Naive thymus-derived CD4-positive, alpha-beta T cell (primary cell): Measurements from ENCODE around the gene GIGYF2. TPM values are rescaled to one million over a fixed set of nuclear protein-coding genes. Genes with fewer than 3 reads are reported as not detected.

ENCODE experiments used
- ATAC-seq: fragments of 150-1000 bp; cut with Tn5 transposase; 2 replicates; pipeline ENCODE4 v1.10.0; 2021; ENCODE audit warnings: mild to moderate bottlenecking, moderate library complexity
- CTCF ChIA-PET: fragments of 350-600 bp; sonication (Branson Sonifier 250); formaldehyde crosslinking; loops from one replicate; lab custom pipeline; 2021; ENCODE audit warnings: antibody characterized with exemption; lab: Charles Lee
- POLR2A ChIA-PET: fragments of 350-600 bp; sonication (Branson Sonifier 250); formaldehyde crosslinking; loops from one replicate; lab custom pipeline; 2021; ENCODE audit warnings: antibody characterized with exemption, inconsistent platforms; lab: Charles Lee
- DNase-seq, 9 donors: peaks; one replicate each; pipeline versions ENCODE4 v3.0.0 to v3.0.0-alpha.2; 2020 to 2022; ENCODE audit warnings: mixed read lengths in 1 of 9
- H3K27ac ChIP-seq: one replicate; pipeline ENCODE4 v1.7.0; 2013; ENCODE audit warnings: mild to moderate bottlenecking, low read depth, low read length, moderate library complexity
- H3K27me3 ChIP-seq, 2 donors: one replicate each; pipeline ENCODE4 v1.7.0; 2013; ENCODE audit warnings: low read length in 2 of 2, mild to moderate bottlenecking in 2 of 2, moderate library complexity in 2 of 2; ENCODE audit not compliant: control insufficient read depth in 2 of 2, insufficient read depth in 2 of 2
- H3K36me3 ChIP-seq, 3 experiments: 1 replicate in 2 of 3; 2 replicates in 1 of 3; pipeline ENCODE4 v1.7.0; 2013; ENCODE audit warnings: low read length in 3 of 3, mild to moderate bottlenecking in 3 of 3, moderate library complexity in 1 of 3; ENCODE audit not compliant: insufficient read depth in 3 of 3, control insufficient read depth in 2 of 3
- H3K4me1 ChIP-seq, 2 donors: one replicate each; pipeline ENCODE4 v1.7.0; 2013; ENCODE audit warnings: low read length in 2 of 2, mild to moderate bottlenecking in 2 of 2, moderate library complexity in 1 of 2; ENCODE audit not compliant: control insufficient read depth in 2 of 2, insufficient read depth in 2 of 2
- H3K4me3 ChIP-seq: 2 replicates; pipeline ENCODE4 v1.7.0; 2013; ENCODE audit warnings: mild to moderate bottlenecking, low read length
- H3K9me3 ChIP-seq, 3 experiments: 1 replicate in 2 of 3; 2 replicates in 1 of 3; pipeline ENCODE4 v1.7.0; 2013; ENCODE audit warnings: low read length in 3 of 3; ENCODE audit not compliant: control insufficient read depth in 2 of 3
- H3K27ac Mint-ChIP-seq, 9 donors: one replicate each; pipeline ENCODE4 v1.8.0; 2020 to 2022; ENCODE audit warnings: mixed read lengths in 9 of 9, mild to moderate bottlenecking in 8 of 9, moderate library complexity in 5 of 9, inconsistent platforms in 2 of 9
- H3K27me3 Mint-ChIP-seq, 5 donors: one replicate each; pipeline ENCODE4 v1.8.0; 2021 to 2022; ENCODE audit warnings: mixed read lengths in 5 of 5, mild to moderate bottlenecking in 1 of 5
- H3K36me3 Mint-ChIP-seq, 5 donors: one replicate each; pipeline ENCODE4 v1.8.0; 2020 to 2022; ENCODE audit warnings: mixed read lengths in 5 of 5, mild to moderate bottlenecking in 3 of 5, inconsistent platforms in 1 of 5
- H3K4me1 Mint-ChIP-seq, 7 donors: one replicate each; pipeline ENCODE4 v1.8.0; 2020 to 2022; ENCODE audit warnings: mixed read lengths in 7 of 7, mild to moderate bottlenecking in 3 of 7, inconsistent platforms in 1 of 7
- H3K4me3 Mint-ChIP-seq, 10 donors: one replicate each; pipeline ENCODE4 v1.8.0; 2020 to 2022; ENCODE audit warnings: mild to moderate bottlenecking in 10 of 10, mixed read lengths in 10 of 10, moderate library complexity in 6 of 10, inconsistent platforms in 2 of 10
- H3K9me3 Mint-ChIP-seq, 11 donors: one replicate each; pipeline ENCODE4 v1.8.0; 2020 to 2022; ENCODE audit warnings: mixed read lengths in 11 of 11, mild to moderate bottlenecking in 4 of 11, inconsistent platforms in 1 of 11, moderate library complexity in 1 of 11
- intact Hi-C, 2 donors: fragments of 100-400 bp; cut with micrococcal nuclease; formaldehyde crosslinking; loops; one replicate each; pipeline ENCODE4 v1.15.1; 2023
- polyA plus RNA-seq, 2 donors: library from polyadenylated mRNA; unstranded; fragments of 300-500 nt; fragmentation: Illumina TruSeq; gene quantifications; one replicate each; pipeline ENCODE4 v1.2.3, GENCODE V29; 2021
- total RNA-seq, 6 experiments: library from RNA in 5 of 6; stranded (reverse) in 5 of 6; gene quantifications; 1 replicate in 5 of 6; 2 replicates in 1 of 6; pipeline ENCODE4 v1.2.3 and lab custom pipeline; 2021 to 2026

The GIGYF2 gene
- total and polyA plus RNA-seq, 7 experiments from 2014 or later, result 25.3 to 82.8 (median 72.3) TPM

- no peak overlapping the region for H3K4me3 Mint-ChIP-seq
- intact Hi-C loops, result no loop called here
- Histone ChIP-seq H3K27me3 (no peaks in the 10 kb centered on the region), H3K4me3 (no peak overlapping the region), H3K9me3 (no peaks in the 10 kb centered on the region), H3K4me1 (no peaks in the 10 kb centered on the region), H3K36me3 (no peaks in the 10 kb centered on the region), H3K27ac (no peak overlapping the region)
- H3K9me3 Mint-ChIP-seq, result peaks cover 0 to 1% (median 0%) of the 10 kb centered on the region in 11 donors
- ChIA-PET POLR2A (no interaction called here), CTCF (no interaction called here)
- peaks cover 0 to 8% (median 5%) of the 10 kb centered on the region in 7 donors for H3K4me1 Mint-ChIP-seq
- no peaks in the 10 kb centered on the region for H3K36me3 Mint-ChIP-seq
- DNase-seq, result no peak
- no peak for ATAC-seq
- H3K27me3 Mint-ChIP-seq, result peaks cover 8 to 24% (median 15%) of the 10 kb centered on the region in 5 donors
- no peak overlapping the region for H3K27ac Mint-ChIP-seq
Measured at GRCh38 chr2:232878855-232879617, 181.9 kb downstream of the GIGYF2 start.

- no peaks in the 10 kb centered on the region for H3K36me3 ChIP-seq
- no peaks in the 10 kb centered on the region for H3K9me3 ChIP-seq
- Mint-ChIP-seq H3K27ac (no peak overlapping the region), H3K9me3 (peaks cover 0 to 1% (median 0%) of the 10 kb centered on the region in 11 donors), H3K27me3 (peaks cover 8 to 19% (median 12%) of the 10 kb centered on the region in 5 donors), H3K36me3 (no peaks in the 10 kb centered on the region), H3K4me1 (peaks cover 0 to 8% (median 5%) of the 10 kb centered on the region in 7 donors), H3K4me3 (no peak overlapping the region)
- no peak overlapping the region for H3K27ac ChIP-seq
- no peaks in the 10 kb centered on the region for H3K27me3 ChIP-seq
- DNase-seq (no peak), ATAC-seq (no peak)
- no peaks in the 10 kb centered on the region for H3K4me1 ChIP-seq
- ChIA-PET POLR2A (no interaction called here), CTCF (no interaction called here)
- intact Hi-C loops, result no loop called here
- no peak overlapping the region for H3K4me3 ChIP-seq
Measured at GRCh38 chr2:232879618-232880494, 182.7 kb downstream of the GIGYF2 start.

- Mint-ChIP-seq H3K27ac (no peak overlapping the region), H3K27me3 (peaks cover 0 to 11% (median 3%) of the 10 kb centered on the region in 5 donors), H3K4me1 (peaks cover 0 to 2% (median 0%) of the 10 kb centered on the region in 7 donors), H3K4me3 (no peak overlapping the region), H3K9me3 (peaks cover 0 to 1% (median 0%) of the 10 kb centered on the region in 11 donors), H3K36me3 (no peaks in the 10 kb centered on the region)
- DNase-seq (no peak), ATAC-seq (no peak)
- intact Hi-C loops, result no loop called here
- no peaks in the 10 kb centered on the region for H3K27me3 ChIP-seq
- H3K36me3 ChIP-seq, result no peaks in the 10 kb centered on the region
- ChIA-PET CTCF (no interaction called here), POLR2A (no interaction called here)
- no peaks in the 10 kb centered on the region for H3K4me1 ChIP-seq
- H3K4me3 ChIP-seq, result no peak overlapping the region
- H3K27ac ChIP-seq, result no peak overlapping the region
- no peaks in the 10 kb centered on the region for H3K9me3 ChIP-seq
Measured at GRCh38 chr2:232880764-232881351, 183.7 kb downstream of the GIGYF2 start.

GRCh38 chr2:232882085-232882484 is 185.0 kb downstream of the GIGYF2 start:
- Histone ChIP-seq H3K9me3 (no peaks in the 10 kb centered on the region), H3K27ac (no peak overlapping the region), H3K4me1 (no peaks in the 10 kb centered on the region), H3K4me3 (no peak overlapping the region), H3K36me3 (no peaks in the 10 kb centered on the region), H3K27me3 (no peaks in the 10 kb centered on the region)
- Mint-ChIP-seq H3K4me1 (peaks cover 0 to 2% (median 0%) of the 10 kb centered on the region in 7 donors), H3K4me3 (no peak overlapping the region), H3K36me3 (no peaks in the 10 kb centered on the region), H3K9me3 (peaks cover 0 to 1% (median 0%) of the 10 kb centered on the region in 11 donors), H3K27ac (no peak overlapping the region), H3K27me3 (peaks cover 0 to 11% (median 3%) of the 10 kb centered on the region in 5 donors)
- intact Hi-C loops, result no loop called here
- ChIA-PET CTCF (no interaction called here), POLR2A (no interaction called here)
- no peak for DNase-seq
- ATAC-seq, result no peak

GRCh38 chr2:232882505-232883115 is 185.5 kb downstream of the GIGYF2 start:
- Histone ChIP-seq H3K4me3 (no peak overlapping the region), H3K9me3 (no peaks in the 10 kb centered on the region), H3K4me1 (no peaks in the 10 kb centered on the region), H3K27ac (no peak overlapping the region), H3K27me3 (no peaks in the 10 kb centered on the region), H3K36me3 (no peaks in the 10 kb centered on the region)
- H3K27ac Mint-ChIP-seq, result no peak overlapping the region
- H3K9me3 Mint-ChIP-seq, result peaks cover 0 to 1% (median 0%) of the 10 kb centered on the region in 11 donors
- intact Hi-C loops, result no loop called here
- H3K27me3 Mint-ChIP-seq, result peaks cover 0 to 9% (median under 1%) of the 10 kb centered on the region in 5 donors
- H3K4me3 Mint-ChIP-seq, result no peak overlapping the region
- no peak for ATAC-seq
- POLR2A ChIA-PET, result interaction anchor here (0.6 kb wide), 1 partner anchor 531 kb away, joined by 3 read pairs; no protein-coding TSS in a partner anchor
- no peaks in the 10 kb centered on the region for H3K36me3 Mint-ChIP-seq
- CTCF ChIA-PET, result interaction anchor here (0.6 kb wide), 1 partner anchor 344 kb away, joined by 4 read pairs; no protein-coding TSS in a partner anchor
- H3K4me1 Mint-ChIP-seq, result peaks cover 0 to 2% (median 0%) of the 10 kb centered on the region in 7 donors
- no peak for DNase-seq

GRCh38 chr2:232883116-232883721 is 186.1 kb downstream of the GIGYF2 start:
- intact Hi-C loops, result no loop called here
- Mint-ChIP-seq H3K36me3 (no peaks in the 10 kb centered on the region), H3K9me3 (peaks cover 0 to 1% (median 0%) of the 10 kb centered on the region in 11 donors), H3K4me1 (no peaks in the 10 kb centered on the region), H3K27me3 (peaks cover 0 to 4% (median 0%) of the 10 kb centered on the region in 5 donors), H3K4me3 (no peak overlapping the region), H3K27ac (no peak overlapping the region)
- ChIA-PET CTCF (interaction anchor here (0.6 kb wide), 1 partner anchor 345 kb away, joined by 4 read pairs; no protein-coding TSS in a partner anchor), POLR2A (interaction anchor here (0.6 kb wide), 1 partner anchor 531 kb away, joined by 3 read pairs; no protein-coding TSS in a partner anchor)
- H3K27ac ChIP-seq, result no peak overlapping the region
- H3K9me3 ChIP-seq, result no peaks in the 10 kb centered on the region
- H3K27me3 ChIP-seq, result no peaks in the 10 kb centered on the region
- H3K4me3 ChIP-seq, result no peak overlapping the region
- DNase-seq, result no peak
- no peaks in the 10 kb centered on the region for H3K36me3 ChIP-seq
- no peak for ATAC-seq
- no peaks in the 10 kb centered on the region for H3K4me1 ChIP-seq
